Measurements from ENCODE around the gene PARL. TPM values are rescaled to one million over a fixed set of nuclear protein-coding genes. Genes with fewer than 3 reads are reported as not detected.

The PARL gene
- total and polyA plus RNA-seq, 8 donors: 39.6 to 58.3 (median 50.3) TPM

GRCh38 chr3:183920416-183920815, 35.7 kb upstream of the PARL start:
- no peak overlapping the region for H3K4me3 ChIP-seq
- intact Hi-C loops (cut with DNase I): no loop called here
- no peaks in the 10 kb centered on the region for H3K9me3 ChIP-seq
- no peaks in the 10 kb centered on the region for H3K27me3 ChIP-seq
- TF ChIP-seq CTCF (IDR thresholded peaks at IDR 0.05): no peak
- ATAC-seq: no peak
- H3K27ac ChIP-seq: no peak overlapping the region
- peaks cover 0 to 54% of the 10 kb centered on the region in 2 donors for H3K36me3 ChIP-seq
- no peak for DNase-seq
- no peaks in the 10 kb centered on the region for H3K4me1 ChIP-seq

GRCh38 chr3:183918178-183918577, 33.5 kb upstream of the PARL start:
- no peaks in the 10 kb centered on the region for H3K4me1 ChIP-seq
- ATAC-seq (no peak), DNase-seq (no peak)
- H3K36me3 ChIP-seq: peaks cover 0 to 35% of the 10 kb centered on the region in 2 donors
- no peak overlapping the region for H3K4me3 ChIP-seq
- intact Hi-C loops (cut with DNase I): no loop called here
- no peaks in the 10 kb centered on the region for H3K27me3 ChIP-seq
- no peak overlapping the region for H3K27ac ChIP-seq
- TF ChIP-seq CTCF (IDR thresholded peaks at IDR 0.05): no peak
- H3K9me3 ChIP-seq: no peaks in the 10 kb centered on the region

- Histone ChIP-seq H3K27me3 (no peaks in the 10 kb centered on the region), H3K4me3 (no peak overlapping the region), H3K27ac (no peak overlapping the region), H3K36me3 (peaks cover 0 to 33% of the 10 kb centered on the region in 2 donors), H3K9me3 (no peaks in the 10 kb centered on the region), H3K4me1 (no peaks in the 10 kb centered on the region)
- ATAC-seq (no peak), DNase-seq (no peak)
- intact Hi-C loops (cut with DNase I): no loop called here
- no peak for TF ChIP-seq CTCF (IDR thresholded peaks at IDR 0.05)
Measured at GRCh38 chr3:183917776-183918175, 33.1 kb upstream of the PARL start.

- no peak for TF ChIP-seq CTCF (IDR thresholded peaks at IDR 0.05)
- Histone ChIP-seq H3K27me3 (no peaks in the 10 kb centered on the region), H3K36me3 (peaks cover 0 to 4% of the 10 kb centered on the region in 2 donors), H3K4me3 (no peak overlapping the region), H3K27ac (no peak overlapping the region), H3K4me1 (no peaks in the 10 kb centered on the region), H3K9me3 (no peaks in the 10 kb centered on the region)
- ATAC-seq (no peak), DNase-seq (no peak)
- intact Hi-C loops (cut with DNase I): no loop called here
Measured at GRCh38 chr3:183914856-183915255, 30.2 kb upstream of the PARL start.

- no peaks in the 10 kb centered on the region for H3K36me3 ChIP-seq
- ATAC-seq (no peak), DNase-seq (no peak)
- intact Hi-C loops (cut with DNase I): no loop called here
- H3K27ac ChIP-seq: no peak overlapping the region
- no peak for TF ChIP-seq CTCF (IDR thresholded peaks at IDR 0.05)
- H3K4me3 ChIP-seq: no peak overlapping the region
- H3K27me3 ChIP-seq: no peaks in the 10 kb centered on the region
- no peaks in the 10 kb centered on the region for H3K9me3 ChIP-seq
- no peaks in the 10 kb centered on the region for H3K4me1 ChIP-seq
Measured at GRCh38 chr3:183913580-183913920, 28.9 kb upstream of the PARL start.

Measured in left lung (tissue), 10 donors.